IMR-90 (cell line): ENCODE data around the gene EPHA5. TPM values are rescaled to one million over a fixed set of nuclear protein-coding genes. Genes with fewer than 3 reads are reported as not detected.

Source experiments
- ATAC-seq: fragments of 200-7000 bp; cut with Tn5 transposase; 2 replicates; pipeline ENCODE4 v1.9.1; 2020; ENCODE audit warnings: low read depth, mild to moderate bottlenecking, moderate library complexity
- BruUV-seq: library from RNA; stranded (reverse); fragments of 400-500 nt; replicated peaks from 2 replicates; lab custom pipeline; 2021; lab: Mats Ljungman, UMichigan
- CTCF ChIA-PET: fragments of 300-600 bp; formaldehyde crosslinking; extraction: SDS; loops from one replicate; lab custom pipeline; 2021; ENCODE audit warnings: antibody characterized with exemption; lab: Yijun Ruan, JAX
- POLR2A ChIA-PET: fragments of 300-600 bp; sonication (Branson Sonifier 250); formaldehyde crosslinking; loops from one replicate; lab custom pipeline; 2022; ENCODE audit warnings: antibody characterized with exemption; ENCODE audit not compliant: unreplicated experiment; lab: Charles Lee
- DNase-seq: peaks from one replicate; pipeline ENCODE4 v3.0.0; 2013
- H2AFZ ChIP-seq: replicated peaks from 2 replicates; pipeline ENCODE3; 2013; ENCODE audit warnings: low read length, mild to moderate bottlenecking; ENCODE audit not compliant: poor library complexity
- H2AK5ac ChIP-seq: 2 replicates; pipeline ENCODE4 v1.6.1; 2013; ENCODE audit warnings: low read depth, low read length, inconsistent platforms
- H2AK9ac ChIP-seq: replicated peaks from 2 replicates; pipeline ENCODE3; 2013; ENCODE audit warnings: mild to moderate bottlenecking, low read depth, low read length, moderate library complexity; ENCODE audit not compliant: poor library complexity
- H2BK120ac ChIP-seq: 2 replicates; pipeline ENCODE4 v1.6.1; 2013; ENCODE audit warnings: low read depth, low read length, inconsistent platforms
- H2BK15ac ChIP-seq: 3 replicates; pipeline ENCODE4 v1.6.1; 2013; ENCODE audit warnings: low read depth, low read length, inconsistent platforms
- H2BK20ac ChIP-seq: 2 replicates; pipeline ENCODE4 v1.6.1; 2013; ENCODE audit warnings: low read depth, mild to moderate bottlenecking, inconsistent platforms, low read length, moderate library complexity
- H2BK5ac ChIP-seq: 2 replicates; pipeline ENCODE4 v1.6.1; 2013; ENCODE audit warnings: mild to moderate bottlenecking, low read depth, low read length, inconsistent platforms; ENCODE audit not compliant: poor library complexity, severe bottlenecking
- H3K14ac ChIP-seq: replicated peaks from 2 replicates; pipeline ENCODE4 v1.6.1; 2013; ENCODE audit warnings: low read depth, low read length, inconsistent platforms
- H3K18ac ChIP-seq: 2 replicates; pipeline ENCODE4 v1.6.1; 2013; ENCODE audit warnings: low read depth, low read length, control low read depth
- H3K23ac ChIP-seq: 2 replicates; pipeline ENCODE4 v1.6.1; 2013; ENCODE audit warnings: low read depth, low read length, inconsistent platforms
- H3K27ac ChIP-seq: 2 replicates; pipeline ENCODE4 v1.5.1; 2013; ENCODE audit warnings: mild to moderate bottlenecking, control low read depth, low read length; ENCODE audit not compliant: insufficient read depth
- H3K27me3 ChIP-seq: 2 replicates; pipeline ENCODE4 v1.6.1; 2013; ENCODE audit warnings: low read length; ENCODE audit not compliant: control insufficient read depth, insufficient read depth
- H3K36me3 ChIP-seq: 2 replicates; pipeline ENCODE4 v1.6.1; 2013; ENCODE audit warnings: low read length, mixed read lengths; ENCODE audit not compliant: control insufficient read depth, insufficient read depth
- H3K4ac ChIP-seq: 2 replicates; pipeline ENCODE4 v1.6.1; 2013; ENCODE audit warnings: low read depth, low read length, inconsistent platforms
- H3K4me1 ChIP-seq: 2 replicates; pipeline ENCODE4 v1.6.1; 2013; ENCODE audit warnings: low read length, mixed read lengths; ENCODE audit not compliant: control insufficient read depth, insufficient read depth
- H3K4me2 ChIP-seq: 2 replicates; pipeline ENCODE4 v1.6.1; 2013; ENCODE audit warnings: low read depth, mild to moderate bottlenecking, control low read depth, low read length, moderate library complexity
- H3K4me3 ChIP-seq: 2 replicates; pipeline ENCODE4 v1.5.1; 2013; ENCODE audit warnings: low read depth, mild to moderate bottlenecking, control low read depth, low read length, moderate library complexity; ENCODE audit not compliant: insufficient read depth
- H3K56ac ChIP-seq: 2 replicates; pipeline ENCODE4 v1.6.1; 2013; ENCODE audit warnings: low read length, inconsistent platforms; ENCODE audit not compliant: insufficient read depth; ENCODE audit errors: extremely low read depth
- H3K79me1 ChIP-seq, 2 experiments: 2 replicates each; pipeline ENCODE4 v1.6.1; 2013; ENCODE audit warnings: low read length in 2 of 2, inconsistent platforms in 1 of 2, low read depth in 1 of 2
- H3K9ac ChIP-seq: 2 replicates; pipeline ENCODE4 v1.6.1; 2013; ENCODE audit warnings: low read depth, low read length, control low read depth
- H3K9me1 ChIP-seq: 2 replicates; pipeline ENCODE4 v1.6.1; 2013; ENCODE audit warnings: low read length, inconsistent platforms; ENCODE audit not compliant: insufficient read depth
- H3K9me3 ChIP-seq: 2 replicates; pipeline ENCODE4 v1.6.1; 2013; ENCODE audit warnings: low read length; ENCODE audit not compliant: control insufficient read depth, insufficient read depth
- H4K20me1 ChIP-seq: 2 replicates; pipeline ENCODE4 v1.6.1; 2013; ENCODE audit warnings: low read length, inconsistent platforms; ENCODE audit not compliant: insufficient read depth
- H4K5ac ChIP-seq: 2 replicates; pipeline ENCODE4 v1.6.1; 2013; ENCODE audit warnings: mild to moderate bottlenecking, low read depth, low read length, control low read depth
- H4K8ac ChIP-seq, 2 experiments: 2 replicates each; pipeline ENCODE4 v1.6.1; 2013; ENCODE audit warnings: low read depth in 2 of 2, low read length in 2 of 2, control low read depth in 1 of 2, inconsistent platforms in 1 of 2
- H4K91ac ChIP-seq: 2 replicates; pipeline ENCODE4 v1.6.1; 2013; ENCODE audit warnings: low read depth, low read length, inconsistent platforms; ENCODE audit not compliant: insufficient read depth
- CEBPB ChIP-seq: IDR thresholded peaks from 2 replicates; pipeline ENCODE4 v1.6.1; 2012; ENCODE audit warnings: low read depth, low read length, improper control_type of control experiment
- CHD1 ChIP-seq: IDR thresholded peaks from 2 replicates; pipeline ENCODE4 v1.6.1; 2012; ENCODE audit warnings: low read depth, low read length, improper control_type of control experiment
- ELK1 ChIP-seq: fragments of 150-350 bp; IDR thresholded peaks from 2 replicates; pipeline ENCODE4 v1.6.1; 2016; ENCODE audit warnings: low read depth, mild to moderate bottlenecking, low read length, moderate library complexity, borderline replicate concordance
- MAFK ChIP-seq: IDR thresholded peaks from 2 replicates; pipeline ENCODE4 v1.6.1; 2012; ENCODE audit warnings: low read depth, low read length, improper control_type of control experiment
- MAZ ChIP-seq: IDR thresholded peaks from 2 replicates; pipeline ENCODE4 v1.6.1; 2012; ENCODE audit warnings: low read depth, mild to moderate bottlenecking, low read length, improper control_type of control experiment, moderate library complexity, borderline replicate concordance
- MXI1 ChIP-seq: IDR thresholded peaks from 2 replicates; pipeline ENCODE4 v1.6.1; 2012; ENCODE audit warnings: low read depth, mild to moderate bottlenecking, low read length, moderate library complexity, borderline replicate concordance
- NFE2L2 ChIP-seq: fragments of 150-350 bp; IDR thresholded peaks from 2 replicates; pipeline ENCODE4 v1.6.1; 2016; ENCODE audit warnings: low read depth, mild to moderate bottlenecking, low read length
- POLR2A ChIP-seq: IDR thresholded peaks from 2 replicates; pipeline ENCODE4 v1.6.1; 2012; ENCODE audit warnings: mild to moderate bottlenecking, low read depth, low read length
- RCOR1 ChIP-seq: IDR thresholded peaks from 2 replicates; pipeline ENCODE4 v1.6.1; 2012; ENCODE audit warnings: mild to moderate bottlenecking, low read length, improper control_type of control experiment; ENCODE audit not compliant: insufficient replicate concordance
- SMC3 ChIP-seq: fragments of 150-350 bp; IDR thresholded peaks from 2 replicates; pipeline ENCODE4 v1.6.1; 2016; ENCODE audit warnings: low read depth, mild to moderate bottlenecking, antibody characterized with exemption, low read length, moderate library complexity
- WGBS, 2 experiments: methylation state at CpG; one replicate each; pipeline versions ENCODE4 v1.1.5 to v1.1.7; 2013; ENCODE audit warnings: missing lambda C conversion rate in 2 of 2; ENCODE audit not compliant: insufficient read length in 1 of 2; ENCODE audit errors: extremely low coverage in 2 of 2; 5-methylcytosine and 5-hydroxymethylcytosine counted together
- dilution Hi-C: fragments of 300-500 bp; cut with HindIII; formaldehyde crosslinking; loops from one replicate; pipeline ENCODE4 v1.14.3; 2018; ENCODE audit warnings: low sequenced_read_pairs; ENCODE audit not compliant: unreplicated experiment
- in situ Hi-C: fragments of 300-500 bp; cut with MboI; formaldehyde crosslinking; loops from 3 replicates; pipeline ENCODE4 v1.14.3; 2019; ENCODE audit warnings: low sequenced_read_pairs, inconsistent platforms, mixed read lengths
- intact Hi-C: fragments of 100-400 bp; cut with micrococcal nuclease; formaldehyde crosslinking; loops from 2 replicates; pipeline ENCODE4 v1.10.0; 2022
- polyA plus RNA-seq, 3 experiments: library from polyadenylated mRNA; depleted of rRNA; stranded (reverse); fragments of >200 nt; gene quantifications; 2 replicates each; pipeline ENCODE4 v1.2.3, GENCODE V29; 2012; ENCODE audit warnings: low replicate concordance in 1 of 3
- total RNA-seq: library from RNA; depleted of rRNA; stranded (reverse); fragments of >200 nt; gene quantifications from 2 replicates; pipeline ENCODE4 v1.2.3, GENCODE V29; 2012

Gene EPHA5
- total and polyA plus RNA-seq, 2 of the 4 experiments (the other 2 are of a cell fraction) = 0.07 to 0.18 TPM

DNA sequence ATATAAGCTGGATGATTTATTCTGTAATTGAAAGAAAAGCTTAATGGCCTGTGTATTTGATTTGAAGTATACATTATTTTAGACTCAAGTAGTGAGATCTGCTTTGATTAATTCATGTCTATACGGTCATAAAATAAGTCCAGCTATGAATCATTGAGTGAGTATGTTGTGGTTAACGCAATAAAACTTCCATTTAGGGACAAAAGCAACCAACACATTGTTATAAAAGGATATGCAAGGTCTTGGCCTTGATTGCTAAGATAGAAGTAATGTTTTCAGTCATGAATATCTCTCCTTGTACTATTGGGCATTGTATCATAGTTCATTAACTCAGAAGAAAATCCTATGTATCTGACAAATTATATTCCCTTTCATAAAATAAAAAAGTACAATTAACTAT, 162.1 kb downstream of the EPHA5 start:
- no peak overlapping the region for H2AK9ac ChIP-seq
- H4K20me1 ChIP-seq = no peaks in the 10 kb centered on the region
- H2BK120ac ChIP-seq = no peak overlapping the region
- no peak overlapping the region for H3K9ac ChIP-seq
- H3K4me3 ChIP-seq = no peak overlapping the region
- no peak for ATAC-seq
- dilution Hi-C loops (no loop called here), intact Hi-C loops (no loop called here), in situ Hi-C loops (no loop called here)
- ChIA-PET POLR2A (no interaction called here), CTCF (no interaction called here)
- TF ChIP-seq NFE2L2 = no peak
- no peak for TF ChIP-seq MXI1
- no peak for TF ChIP-seq SMC3
- no peak for TF ChIP-seq MAFK
- TF ChIP-seq ELK1 = no peak
- TF ChIP-seq RCOR1 = no peak
- TF ChIP-seq CEBPB = no peak
- TF ChIP-seq MAZ = no peak
- TF ChIP-seq POLR2A = no peak
- TF ChIP-seq CHD1 = no peak
- no peaks in the 10 kb centered on the region for H3K27me3 ChIP-seq
- H3K79me1 ChIP-seq = no peaks in the 10 kb centered on the region
- no peak overlapping the region for H3K56ac ChIP-seq
- no peak overlapping the region for H3K18ac ChIP-seq
- no peaks in the 10 kb centered on the region for H3K9me1 ChIP-seq
- H3K9me3 ChIP-seq = no peaks in the 10 kb centered on the region
- no peak overlapping the region for H2AFZ ChIP-seq
- H2AK5ac ChIP-seq = no peak overlapping the region
- H4K91ac ChIP-seq = no peak overlapping the region
- H3K4ac ChIP-seq = no peak overlapping the region
- no peak overlapping the region for H2BK5ac ChIP-seq
- no peak overlapping the region for H4K5ac ChIP-seq
- H3K27ac ChIP-seq = no peak overlapping the region
- H2BK20ac ChIP-seq = no peak overlapping the region
- H3K4me1 ChIP-seq = no peaks in the 10 kb centered on the region
- H2BK15ac ChIP-seq = no peak overlapping the region
- no CpG with 5 or more reads among the region's 2 CpGs for WGBS, 2 experiments
- H4K8ac ChIP-seq = no peak overlapping the region
- no peak overlapping the region for H3K23ac ChIP-seq
- H3K36me3 ChIP-seq = no peaks in the 10 kb centered on the region
- BruUV-seq = no TSS peak
- peak; percentile 16 for DNase-seq
- H3K14ac ChIP-seq = no peak overlapping the region
- H3K4me2 ChIP-seq = no peak overlapping the region
